Esophagus muscularis mucosa (tissue), 4 donors: ENCODE data around the gene KCNQ5. TPM values are rescaled to one million over a fixed set of nuclear protein-coding genes. Genes with fewer than 3 reads are reported as not detected.

Source experiments
- DNase-seq: peaks from one replicate; pipeline ENCODE4 v3.0.0-alpha.2; 2017; ENCODE audit errors: extremely low spot score
- H3K27ac ChIP-seq, 4 donors: fragments of 200-600 bp; sonication (generic); replicated peaks in 1 of 4; 1 replicate in 3 of 4; 2 replicates in 1 of 4; pipeline ENCODE4 v1.5.1; 2016 to 2019; ENCODE audit warnings: mild to moderate bottlenecking in 1 of 4
- H3K27me3 ChIP-seq, 4 donors: fragments of 200-600 bp; sonication (generic); one replicate each; pipeline versions ENCODE4 v1.5.1 to v1.6.0; 2016 to 2019
- H3K36me3 ChIP-seq, 4 donors: fragments of 200-600 bp; sonication (generic); one replicate each; pipeline ENCODE4 v1.5.1; 2016 to 2019
- H3K4me1 ChIP-seq, 4 donors: fragments of 200-600 bp; sonication (generic); one replicate each; pipeline ENCODE4 v1.5.1; 2016 to 2019
- H3K4me3 ChIP-seq, 4 donors: fragments of 200-600 bp; sonication (generic); 1 replicate in 2 of 4; 2 replicates in 2 of 4; pipeline ENCODE4 v1.5.1; 2016 to 2019; ENCODE audit warnings: mild to moderate bottlenecking in 4 of 4, moderate library complexity in 1 of 4
- H3K9me3 ChIP-seq, 4 donors: fragments of 200-600 bp; sonication (generic); 1 replicate in 3 of 4; 2 replicates in 1 of 4; pipeline ENCODE4 v1.5.1; 2016 to 2019
- CTCF ChIP-seq, 3 experiments: fragments of 200-600 bp in 2 of 3; fragments of 450-650 bp in 1 of 3; sonication (generic) in 2 of 3; IDR thresholded peaks; one replicate each; pipeline ENCODE4 v1.5.1; 2017 to 2019; ENCODE audit warnings: antibody characterized with exemption in 3 of 3, mild to moderate bottlenecking in 2 of 3, moderate library complexity in 1 of 3
- EP300 ChIP-seq: sonication (generic); formaldehyde crosslinking; IDR thresholded peaks from one replicate; pipeline ENCODE4 v1.6.1; 2017; ENCODE audit warnings: antibody characterized with exemption
- POLR2A ChIP-seq: fragments of 450-650 bp; IDR thresholded peaks from one replicate; pipeline ENCODE4 v1.6.1; 2017; ENCODE audit warnings: antibody characterized with exemption, moderate library complexity, mild to moderate bottlenecking, low read depth
- POLR2AphosphoS5 ChIP-seq, 2 donors: sonication (generic); formaldehyde crosslinking; IDR thresholded peaks; one replicate each; pipeline ENCODE4 v1.6.1; 2017; ENCODE audit warnings: antibody characterized with exemption in 2 of 2
- WGBS: methylation state at CpG from one replicate; pipeline ENCODE4 v1.1.5; 2018; 5-methylcytosine and 5-hydroxymethylcytosine counted together
- intact Hi-C: fragments of 100-400 bp; cut with DNase I; formaldehyde crosslinking; loops from one replicate; pipeline ENCODE4 v1.15.1; 2023
- total RNA-seq, 4 donors: library from RNA; depleted of rRNA; stranded (reverse); fragments of >200 nt; gene quantifications; one replicate each; pipeline versions ENCODE4 v1.1.0 to v1.2.1, GENCODE V29; 2016

KCNQ5 gene
- total RNA-seq, 4 donors from 2014 or later = 1.2 to 2.2 (median 1.8) TPM

- no peak for DNase-seq
- TF ChIP-seq POLR2A (no peak), POLR2AphosphoS5 (IDR thresholded peaks at IDR 0.05) (no peak), EP300 (no peak), CTCF (IDR thresholded peaks at IDR 0.05) (no peak)
- Histone ChIP-seq H3K27ac (no peak overlapping the region), H3K9me3 (no peaks in the 10 kb centered on the region), H3K36me3 (no peaks in the 10 kb centered on the region), H3K27me3 (no peaks in the 10 kb centered on the region), H3K4me3 (no peak overlapping the region), H3K4me1 (no peaks in the 10 kb centered on the region)
- 85% methylated on average over 3 of the region's 3 CpGs for WGBS
- intact Hi-C loops = no loop called here
Observed at GRCh38 chr6:72820153-72820552, 198.3 kb downstream of the KCNQ5 start.

- no peaks in the 10 kb centered on the region for H3K9me3 ChIP-seq
- no peak overlapping the region for H3K27ac ChIP-seq
- DNase-seq = no peak
- no peak overlapping the region for H3K4me3 ChIP-seq
- TF ChIP-seq CTCF (IDR thresholded peaks at IDR 0.05) (no peak), POLR2AphosphoS5 (IDR thresholded peaks at IDR 0.05) (no peak), EP300 (no peak), POLR2A (no peak)
- H3K36me3 ChIP-seq = no peaks in the 10 kb centered on the region
- no peaks in the 10 kb centered on the region for H3K4me1 ChIP-seq
- H3K27me3 ChIP-seq = no peaks in the 10 kb centered on the region
- WGBS = 50% methylated on average over 1 of the region's 1 CpG
- intact Hi-C loops = no loop called here
Observed at GRCh38 chr6:72820906-72821305, 199.0 kb downstream of the KCNQ5 start.

GRCh38 chr6:72822023-72822422 lies 200.2 kb downstream of the KCNQ5 start:
- intact Hi-C loops = no loop called here
- Histone ChIP-seq H3K4me1 (no peaks in the 10 kb centered on the region), H3K36me3 (no peaks in the 10 kb centered on the region), H3K27me3 (no peaks in the 10 kb centered on the region), H3K27ac (no peak overlapping the region), H3K9me3 (no peaks in the 10 kb centered on the region), H3K4me3 (no peak overlapping the region)
- 75% methylated on average over 1 of the region's 1 CpG for WGBS
- no peak for DNase-seq
- no peak for TF ChIP-seq POLR2A
- no peak for TF ChIP-seq CTCF (IDR thresholded peaks at IDR 0.05)
- TF ChIP-seq EP300 = no peak
- no peak for TF ChIP-seq POLR2AphosphoS5 (IDR thresholded peaks at IDR 0.05)

GRCh38 chr6:72822691-72823090 lies 200.8 kb downstream of the KCNQ5 start:
- WGBS = 100% methylated on average over 1 of the region's 1 CpG

More at GRCh38 chr6:72822691-72823090, 200.8 kb downstream of the KCNQ5 start:
- Histone ChIP-seq H3K4me1 (no peaks in the 10 kb centered on the region), H3K9me3 (no peaks in the 10 kb centered on the region), H3K4me3 (no peak overlapping the region), H3K27me3 (no peaks in the 10 kb centered on the region), H3K27ac (no peak overlapping the region), H3K36me3 (no peaks in the 10 kb centered on the region)
- no peak for DNase-seq
- intact Hi-C loops = no loop called here
- TF ChIP-seq POLR2AphosphoS5 (IDR thresholded peaks at IDR 0.05) = no peak
- no peak for TF ChIP-seq CTCF (IDR thresholded peaks at IDR 0.05)
- no peak for TF ChIP-seq EP300
- TF ChIP-seq POLR2A = no peak
